ENCODE data around the gene RAB31.
A peak's percentile ranks its signal among the peaks of the same experiment; 100 is the strongest.

The RAB31 gene

GRCh38 chr18:9824474-9824832 lies 116.4 kb downstream of the RAB31 start:
- no peak overlapping the region for H3K4me3 ChIP-seq (ENCODE audit: low read length in 2 of 2)

DNA sequence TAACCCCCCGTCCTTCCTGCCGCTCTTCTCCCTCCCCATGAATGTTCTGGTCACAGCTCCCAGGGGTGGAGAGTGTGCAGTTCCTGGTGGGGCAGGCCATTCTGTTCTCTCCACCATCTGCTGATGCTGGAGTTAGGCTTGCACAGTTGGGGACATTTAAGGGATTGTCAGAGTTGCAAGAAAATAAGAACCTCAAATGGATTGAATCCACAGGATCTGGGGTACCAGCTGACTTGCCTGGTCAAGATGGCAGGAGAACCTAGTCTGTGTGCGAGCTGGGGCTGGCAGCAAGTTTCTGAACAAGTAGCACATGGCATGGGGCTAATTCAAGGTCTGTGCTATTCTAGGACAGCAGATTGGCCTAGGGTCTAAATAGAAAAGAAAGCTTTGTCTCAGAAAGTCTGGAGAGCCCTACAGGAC lies 116.9 kb downstream of the RAB31 start:
- no peaks in the 10 kb centered on the region for H3K36me3 ChIP-seq (ENCODE audit: control insufficient read depth in 2 of 2, insufficient read depth in 2 of 2, low read length in 2 of 2)
- peak overlapping the region in 1 of 2 donors; percentile 23 for H3K4me3 ChIP-seq (ENCODE audit: low read length in 2 of 2)
- H3K9me3 ChIP-seq (ENCODE audit: control insufficient read depth in 2 of 2, low read length in 2 of 2) = no peaks in the 10 kb centered on the region
- peak overlapping the region; percentile 78 to 81 for H3K27ac ChIP-seq (ENCODE audit: low read depth in 2 of 2, low read length in 2 of 2)
- no peaks in the 10 kb centered on the region for H3K27me3 ChIP-seq (ENCODE audit: control insufficient read depth in 2 of 2, insufficient read depth in 2 of 2, low read length in 2 of 2)
- H3K4me1 ChIP-seq (ENCODE audit: control insufficient read depth in 2 of 2, insufficient read depth in 2 of 2, low read length in 2 of 2) = peaks cover 19 to 29% of the 10 kb centered on the region in 2 donors
- no peak overlapping the region for H3K9ac ChIP-seq (ENCODE audit: low read depth in 1 of 2, low read length in 2 of 2)

More at GRCh38 chr18:9824474-9824832, 116.4 kb downstream of the RAB31 start:
- Histone ChIP-seq H3K4me1 (ENCODE audit: control insufficient read depth in 2 of 2, insufficient read depth in 2 of 2, low read length in 2 of 2) (peaks cover 19 to 29% of the 10 kb centered on the region in 2 donors), H3K27ac (ENCODE audit: low read depth in 2 of 2, low read length in 2 of 2) (peak overlapping the region in 1 of 2 donors; percentile 78), H3K9ac (ENCODE audit: low read depth in 1 of 2, low read length in 2 of 2) (no peak overlapping the region), H3K27me3 (ENCODE audit: control insufficient read depth in 2 of 2, insufficient read depth in 2 of 2, low read length in 2 of 2) (no peaks in the 10 kb centered on the region), H3K36me3 (ENCODE audit: control insufficient read depth in 2 of 2, insufficient read depth in 2 of 2, low read length in 2 of 2) (no peaks in the 10 kb centered on the region), H3K9me3 (ENCODE audit: control insufficient read depth in 2 of 2, low read length in 2 of 2) (no peaks in the 10 kb centered on the region)

GRCh38 chr18:9825571-9826073 lies 117.5 kb downstream of the RAB31 start:
- peak overlapping the region; percentile 78 to 81 for H3K27ac ChIP-seq (ENCODE audit: low read depth in 2 of 2, low read length in 2 of 2)
- no peaks in the 10 kb centered on the region for H3K9me3 ChIP-seq (ENCODE audit: control insufficient read depth in 2 of 2, low read length in 2 of 2)
- H3K4me1 ChIP-seq (ENCODE audit: control insufficient read depth in 2 of 2, insufficient read depth in 2 of 2, low read length in 2 of 2) = peaks cover 19 to 29% of the 10 kb centered on the region in 2 donors
- no peaks in the 10 kb centered on the region for H3K36me3 ChIP-seq (ENCODE audit: control insufficient read depth in 2 of 2, insufficient read depth in 2 of 2, low read length in 2 of 2)
- peak overlapping the region in 1 of 2 donors; percentile 56 for H3K9ac ChIP-seq (ENCODE audit: low read depth in 1 of 2, low read length in 2 of 2)
- H3K4me3 ChIP-seq (ENCODE audit: low read length in 2 of 2) = no peak overlapping the region
- H3K27me3 ChIP-seq (ENCODE audit: control insufficient read depth in 2 of 2, insufficient read depth in 2 of 2, low read length in 2 of 2) = no peaks in the 10 kb centered on the region

DNA sequence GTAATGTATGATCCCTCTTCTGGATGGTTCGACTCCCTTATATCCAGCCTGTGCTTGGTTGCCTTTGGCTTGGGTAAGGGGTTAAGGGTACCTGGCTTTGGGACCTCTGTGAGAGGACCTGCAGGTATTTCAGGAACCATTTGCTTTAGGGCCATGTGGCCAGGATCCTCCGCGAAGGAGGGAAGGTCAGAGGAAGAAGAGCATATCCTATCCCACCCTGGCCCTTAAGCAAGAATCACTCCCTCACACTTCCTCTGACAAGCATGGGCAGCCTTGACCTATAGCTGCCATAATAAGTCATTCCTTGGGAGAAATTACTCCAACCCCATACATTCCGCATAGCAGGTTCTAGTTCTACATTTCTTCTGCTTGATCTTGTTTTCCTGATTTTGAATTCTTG lies 118.6 kb downstream of the RAB31 start:
- H3K4me1 ChIP-seq (ENCODE audit: control insufficient read depth in 2 of 2, insufficient read depth in 2 of 2, low read length in 2 of 2) = peaks cover 19 to 29% of the 10 kb centered on the region in 2 donors
- no peaks in the 10 kb centered on the region for H3K27me3 ChIP-seq (ENCODE audit: control insufficient read depth in 2 of 2, insufficient read depth in 2 of 2, low read length in 2 of 2)
- H3K36me3 ChIP-seq (ENCODE audit: control insufficient read depth in 2 of 2, insufficient read depth in 2 of 2, low read length in 2 of 2) = no peaks in the 10 kb centered on the region
- no peaks in the 10 kb centered on the region for H3K9me3 ChIP-seq (ENCODE audit: control insufficient read depth in 2 of 2, low read length in 2 of 2)
- H3K4me3 ChIP-seq (ENCODE audit: low read length in 2 of 2) = no peak overlapping the region
- no peak overlapping the region for H3K9ac ChIP-seq (ENCODE audit: low read depth in 1 of 2, low read length in 2 of 2)
- H3K27ac ChIP-seq (ENCODE audit: low read depth in 2 of 2, low read length in 2 of 2) = peak overlapping the region in 1 of 2 donors; percentile 14

GRCh38 chr18:9827211-9827792 lies 119.2 kb downstream of the RAB31 start:
- Histone ChIP-seq H3K4me1 (ENCODE audit: control insufficient read depth in 2 of 2, insufficient read depth in 2 of 2, low read length in 2 of 2) (peaks cover 19 to 29% of the 10 kb centered on the region in 2 donors), H3K9ac (ENCODE audit: low read depth in 1 of 2, low read length in 2 of 2) (no peak overlapping the region), H3K36me3 (ENCODE audit: control insufficient read depth in 2 of 2, insufficient read depth in 2 of 2, low read length in 2 of 2) (no peaks in the 10 kb centered on the region), H3K27me3 (ENCODE audit: control insufficient read depth in 2 of 2, insufficient read depth in 2 of 2, low read length in 2 of 2) (no peaks in the 10 kb centered on the region), H3K4me3 (ENCODE audit: low read length in 2 of 2) (no peak overlapping the region), H3K9me3 (ENCODE audit: control insufficient read depth in 2 of 2, low read length in 2 of 2) (no peaks in the 10 kb centered on the region), H3K27ac (ENCODE audit: low read depth in 2 of 2, low read length in 2 of 2) (peak overlapping the region; percentile 25 to 45)

DNA sequence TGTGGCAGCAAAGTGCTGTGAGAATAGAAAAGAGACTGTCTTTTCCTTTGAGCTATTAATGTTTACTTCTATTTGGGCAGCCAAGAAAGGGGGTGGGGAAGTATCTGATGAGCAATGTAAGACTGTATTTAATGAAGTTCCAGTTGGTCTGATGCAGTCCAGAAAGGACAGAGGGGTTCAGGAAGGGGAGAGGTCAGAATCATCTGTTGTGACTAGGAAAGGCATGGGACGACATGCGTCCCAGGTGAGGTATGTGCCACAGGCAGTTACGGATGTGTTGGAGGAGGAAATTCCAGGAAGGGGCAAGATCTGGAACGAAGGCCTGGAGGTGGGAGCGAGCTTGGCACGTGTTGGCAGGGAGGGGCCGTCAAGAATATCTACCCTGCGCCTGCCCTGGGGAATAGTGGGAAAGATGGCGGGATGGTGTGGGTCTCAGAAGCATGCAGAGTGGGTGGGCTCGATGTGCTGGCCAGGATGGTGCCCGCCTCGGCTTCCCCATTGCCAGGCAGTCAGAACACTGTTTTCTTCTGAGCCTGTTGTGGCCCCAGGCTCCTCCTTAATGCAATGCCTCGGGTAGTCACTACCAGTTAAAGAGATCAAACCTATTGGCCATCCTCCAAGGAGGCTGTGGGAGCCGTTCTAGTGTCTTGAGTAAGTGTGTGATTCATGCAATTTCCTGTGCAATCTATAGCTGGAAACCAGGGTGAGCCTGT lies 119.8 kb downstream of the RAB31 start:
- Histone ChIP-seq H3K27me3 (ENCODE audit: control insufficient read depth in 2 of 2, insufficient read depth in 2 of 2, low read length in 2 of 2) (no peaks in the 10 kb centered on the region), H3K9ac (ENCODE audit: low read depth in 1 of 2, low read length in 2 of 2) (no peak overlapping the region), H3K36me3 (ENCODE audit: control insufficient read depth in 2 of 2, insufficient read depth in 2 of 2, low read length in 2 of 2) (no peaks in the 10 kb centered on the region), H3K4me1 (ENCODE audit: control insufficient read depth in 2 of 2, insufficient read depth in 2 of 2, low read length in 2 of 2) (peaks cover 19 to 29% of the 10 kb centered on the region in 2 donors), H3K4me3 (ENCODE audit: low read length in 2 of 2) (peak overlapping the region in 1 of 2 donors; percentile 42), H3K9me3 (ENCODE audit: control insufficient read depth in 2 of 2, low read length in 2 of 2) (no peaks in the 10 kb centered on the region), H3K27ac (ENCODE audit: low read depth in 2 of 2, low read length in 2 of 2) (peak overlapping the region; percentile 25 to 45)

DNA sequence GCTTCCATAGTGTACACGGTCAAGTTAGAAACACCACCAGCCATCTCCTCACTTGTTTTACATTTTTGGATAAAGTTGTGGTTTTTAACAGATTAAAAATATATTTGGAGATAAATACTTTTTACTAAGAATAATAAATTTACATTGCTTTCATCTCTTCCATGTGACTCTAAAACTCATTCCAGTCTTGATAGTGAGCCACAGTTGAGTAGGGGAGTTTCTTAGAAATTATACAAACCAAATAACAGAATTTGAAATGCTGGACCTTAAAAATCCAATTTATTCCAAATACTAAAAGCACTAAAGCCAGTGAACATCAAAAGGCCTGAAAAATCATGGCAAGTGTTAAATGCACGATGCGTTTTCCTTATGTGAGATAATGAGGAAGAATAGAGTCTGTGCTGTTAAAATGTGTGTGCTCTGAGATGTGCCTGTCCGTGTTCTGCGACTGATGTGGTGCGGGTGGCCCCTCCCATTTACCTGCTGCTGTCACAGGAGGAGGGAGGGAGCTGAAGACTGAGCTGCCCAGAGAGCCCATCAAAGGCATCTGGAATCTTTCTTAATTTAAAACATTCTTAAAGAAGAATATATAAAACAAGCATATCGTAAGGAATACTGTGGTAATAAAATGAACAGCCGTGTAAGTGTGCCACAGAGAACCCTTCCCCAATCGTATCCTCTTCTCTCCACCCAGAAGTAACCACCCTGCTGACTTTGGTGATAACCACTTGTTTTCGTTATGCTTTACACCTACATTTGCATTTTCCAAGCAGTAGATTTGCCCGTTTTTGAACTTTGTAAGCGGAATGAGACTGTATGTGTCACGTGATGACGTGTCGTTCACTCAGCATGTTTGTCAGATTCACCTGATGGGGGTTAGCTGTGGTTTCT lies 120.7 kb downstream of the RAB31 start:
- Histone ChIP-seq H3K4me3 (ENCODE audit: low read length in 2 of 2) (no peak overlapping the region), H3K9ac (ENCODE audit: low read depth in 1 of 2, low read length in 2 of 2) (no peak overlapping the region), H3K27ac (ENCODE audit: low read depth in 2 of 2, low read length in 2 of 2) (peak overlapping the region in 1 of 2 donors; percentile 45), H3K4me1 (ENCODE audit: control insufficient read depth in 2 of 2, insufficient read depth in 2 of 2, low read length in 2 of 2) (peaks cover 19 to 29% of the 10 kb centered on the region in 2 donors), H3K9me3 (ENCODE audit: control insufficient read depth in 2 of 2, low read length in 2 of 2) (no peaks in the 10 kb centered on the region), H3K36me3 (ENCODE audit: control insufficient read depth in 2 of 2, insufficient read depth in 2 of 2, low read length in 2 of 2) (no peaks in the 10 kb centered on the region), H3K27me3 (ENCODE audit: control insufficient read depth in 2 of 2, insufficient read depth in 2 of 2, low read length in 2 of 2) (no peaks in the 10 kb centered on the region)

DNA sequence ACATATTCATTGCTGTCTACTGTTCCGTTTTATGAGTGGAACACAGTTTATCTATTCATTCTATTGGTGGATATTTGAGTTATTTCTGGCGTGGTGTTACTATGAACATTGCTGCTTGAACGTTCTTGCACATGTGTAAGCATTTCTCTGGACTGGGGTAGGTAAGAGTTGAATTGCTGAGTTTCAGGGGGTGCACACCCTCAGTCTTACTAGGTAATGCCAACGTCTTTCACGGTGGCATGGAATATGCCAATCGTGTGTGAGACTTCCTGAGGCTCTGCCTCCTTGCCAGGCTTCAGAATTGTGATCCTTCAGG lies 121.3 kb downstream of the RAB31 start:
- H3K4me1 ChIP-seq (ENCODE audit: control insufficient read depth in 2 of 2, insufficient read depth in 2 of 2, low read length in 2 of 2) = peaks cover 19 to 25% of the 10 kb centered on the region in 2 donors
- H3K27me3 ChIP-seq (ENCODE audit: control insufficient read depth in 2 of 2, insufficient read depth in 2 of 2, low read length in 2 of 2) = no peaks in the 10 kb centered on the region
- H3K27ac ChIP-seq (ENCODE audit: low read depth in 2 of 2, low read length in 2 of 2) = no peak overlapping the region
- H3K36me3 ChIP-seq (ENCODE audit: control insufficient read depth in 2 of 2, insufficient read depth in 2 of 2, low read length in 2 of 2) = no peaks in the 10 kb centered on the region
- H3K9me3 ChIP-seq (ENCODE audit: control insufficient read depth in 2 of 2, low read length in 2 of 2) = no peaks in the 10 kb centered on the region
- no peak overlapping the region for H3K4me3 ChIP-seq (ENCODE audit: low read length in 2 of 2)
- no peak overlapping the region for H3K9ac ChIP-seq (ENCODE audit: low read depth in 1 of 2, low read length in 2 of 2)

GRCh38 chr18:9831036-9831722 lies 123.1 kb downstream of the RAB31 start:
- Histone ChIP-seq H3K27ac (ENCODE audit: low read depth in 2 of 2, low read length in 2 of 2) (no peak overlapping the region), H3K9me3 (ENCODE audit: control insufficient read depth in 2 of 2, low read length in 2 of 2) (no peaks in the 10 kb centered on the region), H3K4me3 (ENCODE audit: low read length in 2 of 2) (no peak overlapping the region), H3K36me3 (ENCODE audit: control insufficient read depth in 2 of 2, insufficient read depth in 2 of 2, low read length in 2 of 2) (no peaks in the 10 kb centered on the region), H3K4me1 (ENCODE audit: control insufficient read depth in 2 of 2, insufficient read depth in 2 of 2, low read length in 2 of 2) (peaks cover 6 to 10% of the 10 kb centered on the region in 2 donors), H3K9ac (ENCODE audit: low read depth in 1 of 2, low read length in 2 of 2) (no peak overlapping the region), H3K27me3 (ENCODE audit: control insufficient read depth in 2 of 2, insufficient read depth in 2 of 2, low read length in 2 of 2) (no peaks in the 10 kb centered on the region)

All from mucosa of rectum (tissue), 2 donors.